Astrocyte of the hippocampus (primary cell): Measurements from ENCODE around the gene VSX1.

Experiments
- DNase-seq: peaks from one replicate; pipeline ENCODE4 v3.0.0; 2011; ENCODE audit warnings: low read depth, low spot score

The VSX1 gene

DNA sequence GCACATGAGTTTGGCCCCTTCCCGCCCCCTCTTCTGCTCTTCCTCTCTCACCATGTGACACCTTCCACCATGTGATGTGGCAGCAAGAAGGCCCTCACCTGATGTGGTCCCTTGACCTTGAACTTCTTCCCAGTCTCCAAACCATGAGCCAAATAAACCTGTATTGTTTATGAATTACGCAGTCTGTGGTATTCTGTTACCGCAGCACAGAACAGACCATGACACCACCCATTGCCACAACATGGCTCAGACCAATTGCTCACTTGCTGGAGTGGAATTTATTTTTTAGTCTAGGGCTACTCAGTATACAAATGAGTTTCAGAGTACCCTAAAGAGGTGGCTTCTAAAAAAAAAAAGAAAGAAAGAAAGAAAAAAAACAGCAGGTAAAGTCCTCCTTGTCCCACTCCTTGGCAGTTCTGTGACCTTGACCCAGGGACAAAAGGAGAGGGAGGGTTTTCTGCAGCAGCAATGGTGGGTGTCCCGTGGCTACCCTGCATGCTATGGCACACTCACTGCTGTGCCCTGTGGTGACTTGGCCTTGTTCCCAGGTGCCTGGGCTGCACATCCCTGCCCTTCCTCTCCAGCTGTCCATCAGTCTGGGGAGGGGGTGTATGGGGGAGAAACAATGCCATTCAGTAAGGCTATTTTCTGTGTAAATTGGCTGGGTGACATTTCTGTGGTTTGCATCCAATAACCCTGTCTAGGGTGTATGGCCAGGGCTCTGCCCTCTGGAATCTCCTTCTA, 5.4 kb upstream of the VSX1 start:
- DNase-seq = no peak

DNA sequence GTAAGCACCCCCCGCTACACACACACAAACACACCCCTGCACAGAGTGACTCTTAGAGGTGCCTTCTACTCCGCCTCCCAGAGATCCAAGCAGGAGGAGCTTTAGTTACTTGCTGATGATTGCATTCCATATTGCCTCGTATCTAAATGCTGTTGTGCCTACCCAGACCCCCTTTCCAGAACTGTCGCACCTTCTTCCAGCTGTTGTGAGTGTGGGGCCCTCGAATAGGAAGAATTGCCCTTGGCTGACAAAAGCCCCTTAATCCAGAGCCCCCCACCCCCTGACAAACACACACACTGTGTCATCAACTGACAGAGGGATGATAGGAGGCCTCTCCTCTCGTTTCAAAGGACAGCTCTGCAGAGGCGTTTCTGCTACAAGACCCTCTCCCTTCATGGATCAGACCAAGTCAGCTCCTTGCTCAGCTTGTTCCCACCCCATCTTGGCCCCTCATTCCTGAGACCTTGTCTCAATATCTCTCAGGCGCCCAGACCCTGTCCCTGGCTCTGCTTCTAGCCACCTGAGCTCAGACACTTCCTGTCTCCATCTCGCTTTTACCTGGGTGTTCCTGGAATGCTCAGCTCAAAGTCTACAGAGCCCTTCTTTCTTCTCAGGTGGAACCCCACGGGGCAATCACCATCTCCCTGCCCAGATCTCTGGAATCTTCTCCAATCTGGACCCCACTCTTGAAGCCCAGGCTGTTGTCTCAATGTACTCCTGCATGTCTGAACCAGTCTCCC, 4.0 kb upstream of the VSX1 start:
- DNase-seq = no peak

DNA sequence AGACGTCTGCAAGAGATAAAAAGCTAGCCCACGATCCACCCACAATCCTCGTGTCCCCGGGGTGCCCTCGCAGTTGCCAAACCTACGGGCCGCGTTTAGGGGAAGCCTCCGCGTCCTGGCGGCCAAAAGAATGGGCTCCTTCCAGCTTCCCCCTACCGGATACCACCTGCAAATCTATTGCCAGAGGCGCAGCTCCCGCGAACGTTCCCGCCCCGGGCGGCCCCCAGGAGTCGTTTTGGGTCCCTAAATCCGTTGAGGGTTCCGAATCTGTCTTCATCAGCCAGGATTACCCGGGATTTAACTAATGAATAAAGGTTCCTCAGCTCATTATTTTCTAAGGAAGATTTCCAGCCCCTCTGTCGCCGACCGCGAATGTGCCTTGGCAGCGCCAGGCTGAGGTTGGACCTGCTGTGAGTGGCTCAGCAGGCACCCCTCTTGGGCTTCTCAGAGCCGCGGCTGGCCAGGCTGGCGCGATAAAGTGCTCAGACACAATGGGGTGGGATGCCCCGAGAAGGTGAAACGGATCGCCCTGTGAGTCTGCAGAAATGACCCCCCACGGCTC, 2.8 kb upstream of the VSX1 start:
- no peak for DNase-seq

DNA sequence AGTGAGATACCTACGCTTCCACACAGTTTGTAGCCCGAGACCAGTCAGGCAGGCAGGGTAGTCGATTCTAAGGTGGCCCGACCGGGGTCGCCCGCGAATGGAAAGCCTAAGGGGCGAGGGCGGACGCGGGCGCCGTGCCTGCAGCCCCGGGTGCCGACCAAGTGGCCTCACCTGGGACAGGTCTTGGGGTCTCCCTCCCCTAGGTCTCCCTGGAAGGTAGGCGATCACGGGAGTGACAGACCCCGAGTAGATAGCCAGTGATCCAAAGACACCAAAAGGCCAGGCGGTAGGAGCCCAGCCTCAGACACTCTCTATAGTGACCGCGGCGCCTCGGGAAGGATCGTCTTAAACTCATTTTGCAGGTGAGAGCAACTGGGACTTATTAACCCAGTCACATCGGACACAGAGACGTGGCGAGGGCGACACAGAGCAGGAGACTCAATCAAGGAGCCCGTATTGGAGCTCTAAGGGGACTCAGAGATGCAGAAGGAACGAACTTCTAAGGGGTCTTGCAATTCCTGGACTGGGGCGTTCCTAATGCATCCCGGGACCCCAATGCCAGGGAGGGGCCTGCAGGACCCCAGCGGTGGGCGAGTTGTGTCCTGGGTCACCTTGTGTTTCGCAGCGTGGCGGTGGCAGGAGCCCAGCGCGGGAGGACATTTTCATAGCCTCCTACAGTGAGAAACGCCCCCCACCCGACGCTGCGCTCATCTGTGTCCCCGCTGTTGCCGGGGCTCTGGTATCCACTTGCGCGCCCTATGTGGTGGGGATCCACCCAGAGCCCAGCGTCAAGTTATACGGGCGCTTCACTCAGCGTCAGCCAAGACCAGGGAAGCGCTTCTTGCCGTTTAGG, 2.1 kb upstream of the VSX1 start:
- DNase-seq = no peak

DNA sequence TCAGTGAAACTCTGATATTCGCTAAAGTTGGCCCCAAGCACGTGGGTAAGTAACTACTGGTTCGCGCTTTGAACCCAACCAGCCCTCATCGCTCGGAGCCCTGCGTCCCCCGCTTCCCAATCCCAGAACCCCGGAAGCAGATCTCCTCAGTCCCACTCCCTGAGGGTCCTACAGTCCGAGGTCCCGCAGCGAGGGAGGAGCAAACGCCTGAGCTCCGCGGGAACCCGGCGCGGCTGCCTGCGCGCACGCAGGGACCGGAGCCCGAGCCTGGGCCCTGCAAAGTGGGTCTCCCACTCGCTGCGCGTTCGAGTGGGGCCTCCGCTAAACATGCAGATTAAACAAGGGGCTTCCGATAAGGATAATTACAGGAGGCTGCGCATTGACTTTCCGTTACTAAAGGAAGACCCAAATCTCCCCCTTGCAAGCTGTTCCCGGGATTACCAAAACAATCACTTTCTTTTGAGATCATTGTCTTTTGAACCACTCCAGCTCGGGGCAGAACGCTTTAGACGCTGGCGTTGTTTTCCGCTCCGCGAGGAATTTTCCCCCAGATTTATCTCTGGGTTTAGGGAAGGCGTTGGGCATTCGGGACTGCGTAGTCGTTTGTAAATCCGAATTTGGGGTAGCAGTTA, 1.3 kb upstream of the VSX1 start:
- DNase-seq = no peak

DNA sequence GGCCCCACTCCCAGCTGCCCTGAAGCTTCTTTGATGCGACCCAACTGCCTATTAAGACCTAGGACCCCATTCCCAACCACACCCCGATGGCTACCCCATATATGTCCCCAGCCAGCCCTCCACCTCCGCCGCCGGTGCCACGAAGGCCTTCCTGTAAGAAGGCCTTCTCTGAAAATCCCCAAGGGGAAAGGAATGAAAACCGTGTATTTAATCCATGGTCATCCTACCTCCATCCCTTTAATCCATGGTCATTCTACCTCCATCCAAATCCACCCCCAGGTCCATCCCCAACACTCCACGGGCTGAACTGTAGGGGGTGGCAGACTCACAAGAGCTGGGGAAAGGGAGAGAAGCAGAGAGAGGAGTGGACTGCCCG, 545 bp upstream of the VSX1 start:
- no peak for DNase-seq

DNA sequence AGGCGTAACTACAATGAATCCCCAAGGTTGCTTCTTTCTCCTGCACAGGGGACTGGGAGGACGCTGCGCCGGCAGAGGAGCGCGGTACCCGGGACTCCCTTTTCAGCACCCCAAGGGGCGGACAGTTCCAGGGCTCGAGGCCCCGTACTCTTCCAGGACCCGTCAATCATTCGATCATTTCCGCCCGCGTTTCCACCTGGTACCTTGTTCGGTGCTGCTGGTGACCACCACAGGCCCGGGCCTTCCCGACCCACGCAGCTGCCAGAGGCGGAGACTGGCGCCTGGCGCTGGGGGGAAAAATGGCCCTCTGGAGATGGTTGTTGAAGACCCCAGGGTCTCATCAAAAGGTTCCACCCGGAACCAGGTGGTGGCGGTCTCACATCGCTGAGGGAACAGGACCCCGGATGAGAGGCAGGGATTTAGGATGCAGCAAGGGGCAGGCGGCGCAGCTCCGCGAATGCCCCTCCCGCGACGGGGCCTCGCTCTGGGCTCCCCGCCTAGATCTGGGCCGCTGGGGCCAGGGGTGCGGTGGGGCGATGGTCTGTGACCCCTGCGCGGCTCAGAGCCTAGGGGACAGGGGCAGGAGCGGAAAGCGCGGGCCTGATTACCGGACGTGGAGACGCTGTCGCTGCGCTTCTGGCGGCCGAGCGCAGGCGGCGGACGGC, 744 bp downstream of the VSX1 start:
- peak; percentile 59 for DNase-seq

DNA sequence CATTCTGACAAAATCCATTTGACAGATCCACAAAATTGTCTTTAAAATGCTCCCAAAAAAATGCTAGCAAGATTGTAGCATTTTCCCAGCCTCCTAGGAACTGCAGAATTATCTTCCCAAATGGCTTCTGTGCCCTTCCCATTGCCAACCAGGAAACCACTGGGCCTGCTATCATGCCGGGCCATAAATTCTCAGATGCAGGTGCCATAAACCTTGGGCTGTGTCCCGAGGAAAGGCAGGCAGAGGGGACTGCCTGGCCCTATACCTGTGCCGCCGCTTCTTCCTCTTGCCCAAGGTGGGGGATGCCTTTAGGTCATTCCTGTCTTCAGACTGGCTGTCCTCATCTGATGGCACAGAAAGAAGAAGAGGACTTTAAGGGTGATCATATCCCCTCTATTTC, 2.8 kb downstream of the VSX1 start:
- DNase-seq = no peak

DNA sequence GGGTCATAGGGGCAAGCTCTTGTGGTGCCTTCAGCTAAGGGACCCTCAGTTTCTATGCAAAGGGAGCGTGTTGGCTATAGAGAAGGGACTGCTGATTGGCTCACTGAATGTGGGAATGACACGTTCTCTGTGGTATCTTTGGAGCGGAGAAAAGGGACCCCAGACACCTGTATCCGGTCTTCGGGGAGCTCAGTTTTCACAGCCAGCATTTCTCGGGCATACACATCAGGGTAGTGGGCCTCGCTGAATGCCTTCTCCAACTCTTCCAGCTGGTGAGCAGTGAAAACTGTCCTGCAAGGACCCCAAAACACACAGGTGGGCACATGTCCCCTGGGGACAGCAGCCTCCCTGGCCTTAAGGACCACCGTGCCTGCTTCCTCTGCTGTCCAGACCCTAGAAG, 3.3 kb downstream of the VSX1 start:
- DNase-seq = no peak

DNA sequence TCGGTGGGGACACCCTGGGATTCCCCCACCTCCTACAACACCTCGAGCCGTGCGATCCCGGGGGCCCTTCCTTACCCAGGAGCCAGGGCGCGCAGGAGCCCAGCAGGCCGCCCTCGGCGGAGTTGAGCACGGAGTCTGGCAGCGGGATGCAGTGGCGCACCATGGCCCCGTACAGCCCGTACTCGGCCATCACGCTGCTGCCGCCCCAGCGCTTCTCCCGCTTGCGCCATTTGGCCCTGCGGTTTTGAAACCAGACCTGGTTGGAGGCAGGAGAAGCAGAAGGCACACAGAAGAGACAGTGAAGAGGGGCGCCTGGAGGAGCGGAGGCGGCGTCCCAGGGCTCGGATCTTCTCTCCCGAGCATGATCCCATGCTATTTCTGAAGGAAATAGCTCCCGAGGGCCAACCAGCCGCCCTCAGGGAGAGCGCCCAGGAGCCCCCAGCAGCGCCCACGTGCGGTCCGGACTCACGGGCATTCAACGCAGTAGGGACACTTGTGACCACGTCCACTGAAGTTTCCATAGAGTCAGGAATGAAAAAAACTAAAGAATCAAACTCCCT, 4.3 kb downstream of the VSX1 start:
- no peak for DNase-seq

DNA sequence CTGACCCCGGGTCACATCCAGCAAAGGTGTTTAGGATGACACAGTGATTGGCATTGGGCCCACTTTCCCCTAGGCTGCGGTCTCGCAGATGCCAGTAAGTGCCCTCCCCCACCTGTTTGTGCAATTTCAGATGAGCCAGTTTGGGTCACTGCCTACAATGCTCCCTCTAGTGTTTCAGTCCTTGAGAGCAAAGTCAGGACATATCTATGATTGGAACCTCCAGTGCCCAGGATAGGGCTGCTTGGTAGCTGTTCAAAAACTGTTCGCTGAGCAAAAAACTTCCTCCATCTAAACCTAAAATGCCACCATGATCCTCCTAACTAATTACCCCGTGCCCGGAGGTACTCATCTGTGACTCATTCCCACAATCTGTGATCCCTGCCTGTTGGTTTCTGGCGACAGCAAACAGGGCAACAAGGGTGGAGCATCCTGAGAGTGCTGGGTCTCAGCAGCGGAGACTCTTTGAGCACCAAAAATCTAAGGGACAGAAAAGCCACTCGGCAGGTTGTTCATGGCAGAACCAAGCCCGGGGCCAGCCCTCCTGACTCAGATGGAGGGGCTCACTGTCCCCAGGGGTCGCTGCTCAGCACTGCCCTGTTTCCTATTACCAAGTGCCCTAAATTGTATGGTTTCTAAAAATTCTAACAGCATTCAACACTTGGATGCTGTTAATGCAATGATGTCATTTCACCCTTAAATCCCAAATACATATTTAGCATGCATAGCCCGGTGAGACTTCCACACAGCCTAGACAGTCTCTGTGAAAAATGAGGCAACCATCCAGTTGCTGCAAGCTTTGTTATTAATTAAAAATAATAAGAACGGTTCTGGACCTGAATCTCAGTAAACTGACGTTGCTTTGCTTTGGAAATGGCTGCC, 5.0 kb downstream of the VSX1 start:
- no peak for DNase-seq

DNA sequence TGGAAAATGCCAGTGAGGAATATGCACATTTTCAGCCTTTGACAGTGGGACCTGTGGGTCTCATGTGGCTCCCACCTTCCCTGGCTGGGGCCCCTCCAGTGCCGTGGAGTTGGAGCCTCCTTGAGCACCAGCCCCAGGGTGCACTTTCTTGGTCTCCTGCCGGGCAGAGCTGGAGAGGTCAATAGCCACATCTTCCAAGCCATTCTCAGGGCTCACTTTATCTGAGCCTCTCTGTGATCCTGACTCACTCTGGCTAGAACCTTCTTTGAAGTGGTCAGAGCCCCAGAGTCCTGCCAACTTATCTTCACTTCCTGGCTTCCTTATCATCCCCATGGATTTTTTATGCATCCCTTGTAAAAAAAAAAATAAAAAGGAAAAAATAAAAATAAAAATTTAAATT, 5.7 kb downstream of the VSX1 start:
- no peak for DNase-seq

DNA sequence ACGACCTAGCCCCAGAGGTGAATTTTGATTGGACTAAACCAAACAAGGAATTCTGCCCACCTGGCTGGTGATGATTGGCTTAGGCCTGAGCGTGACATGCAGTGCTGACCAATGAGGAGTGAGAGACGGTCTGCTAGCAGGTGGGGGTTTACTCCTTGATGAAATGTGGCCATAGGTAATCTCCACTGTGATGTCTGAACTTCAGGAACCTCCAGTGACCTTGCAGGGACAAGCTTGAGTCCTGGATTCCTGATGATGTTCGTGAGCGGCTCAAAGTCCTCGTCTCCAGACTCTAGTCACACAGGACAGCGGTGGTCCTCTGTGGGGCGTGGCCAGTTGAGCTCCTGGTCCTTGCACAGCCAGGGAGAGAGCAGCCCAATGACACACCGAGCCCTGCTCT, 8.4 kb downstream of the VSX1 start:
- no peak for DNase-seq

DNA sequence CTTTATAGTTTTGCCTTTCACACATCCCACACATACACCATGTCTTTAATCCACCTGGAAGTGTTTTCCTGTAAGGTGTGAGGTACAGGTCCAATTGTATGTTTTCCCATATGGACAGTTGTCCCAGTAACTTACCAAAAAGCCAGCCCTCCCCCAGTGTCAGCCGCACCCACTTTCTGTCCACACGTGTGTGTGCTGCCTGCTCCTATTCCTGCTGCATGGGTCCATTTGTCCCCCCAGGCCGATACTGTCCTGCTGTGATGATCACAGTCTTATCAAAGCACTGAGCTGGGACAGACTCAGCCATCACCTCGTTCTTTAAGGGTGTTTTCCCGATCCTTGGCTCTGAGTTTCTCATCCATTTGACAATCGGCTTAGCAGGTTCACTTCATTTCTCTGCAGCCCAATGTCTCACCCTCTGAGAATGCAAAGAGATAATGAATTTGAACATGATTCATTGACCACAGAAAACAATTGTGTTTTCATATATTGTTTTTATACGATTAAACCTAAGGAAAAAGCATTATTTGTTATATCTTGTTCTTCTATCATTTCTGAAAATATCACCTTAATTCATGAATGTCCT, 9.6 kb downstream of the VSX1 start:
- no peak for DNase-seq

DNA sequence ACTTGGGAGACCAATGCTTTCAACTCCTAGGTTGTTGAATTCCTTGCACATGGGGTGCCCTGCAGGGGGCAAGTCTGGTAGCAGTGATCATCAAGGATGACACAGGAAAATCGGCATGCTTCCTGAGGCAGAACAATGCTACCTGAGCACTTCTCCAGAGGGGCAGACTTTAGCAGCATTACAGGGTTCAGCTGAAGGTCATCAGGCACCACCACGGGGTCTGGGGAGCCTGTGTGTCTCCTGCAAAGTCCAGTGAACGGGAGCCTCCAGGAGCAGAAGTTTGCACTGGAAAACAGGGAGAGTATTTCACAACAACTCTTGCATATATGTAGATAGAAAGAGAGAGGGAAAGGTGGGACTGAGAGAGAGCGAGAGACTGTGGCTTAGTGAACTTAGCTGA, 10.2 kb downstream of the VSX1 start:
- DNase-seq = no peak

DNA sequence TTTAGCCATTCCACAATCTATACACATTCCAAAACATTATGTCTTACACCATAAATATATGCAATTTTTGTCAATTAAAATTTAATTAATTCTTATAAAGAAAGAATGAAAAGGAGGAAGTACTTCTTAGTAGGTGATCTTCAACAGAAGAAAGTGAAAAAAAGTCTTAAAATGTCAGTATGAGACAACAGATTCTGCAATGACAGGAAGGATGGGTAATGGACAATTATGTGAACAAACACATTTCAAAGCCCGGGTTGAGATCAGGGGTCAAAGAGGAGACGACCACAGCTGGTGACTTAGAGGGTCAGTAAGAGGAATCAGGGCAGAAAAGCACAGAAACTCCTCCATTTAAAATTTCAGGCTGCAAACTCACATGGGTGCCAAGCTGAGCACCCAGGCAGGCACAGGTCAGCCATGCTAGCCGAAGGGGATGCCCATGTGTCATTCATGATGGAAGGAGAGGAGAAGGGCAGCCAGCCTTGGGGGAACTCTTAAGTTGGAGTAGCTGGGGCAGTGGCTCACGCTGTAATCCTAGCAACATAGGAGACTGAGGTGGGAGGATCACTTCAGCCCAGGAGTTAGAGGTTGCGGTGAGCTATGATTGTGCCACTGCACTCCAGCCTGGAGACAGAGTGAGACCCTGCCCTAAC, 11.0 kb downstream of the VSX1 start:
- DNase-seq = no peak

DNA sequence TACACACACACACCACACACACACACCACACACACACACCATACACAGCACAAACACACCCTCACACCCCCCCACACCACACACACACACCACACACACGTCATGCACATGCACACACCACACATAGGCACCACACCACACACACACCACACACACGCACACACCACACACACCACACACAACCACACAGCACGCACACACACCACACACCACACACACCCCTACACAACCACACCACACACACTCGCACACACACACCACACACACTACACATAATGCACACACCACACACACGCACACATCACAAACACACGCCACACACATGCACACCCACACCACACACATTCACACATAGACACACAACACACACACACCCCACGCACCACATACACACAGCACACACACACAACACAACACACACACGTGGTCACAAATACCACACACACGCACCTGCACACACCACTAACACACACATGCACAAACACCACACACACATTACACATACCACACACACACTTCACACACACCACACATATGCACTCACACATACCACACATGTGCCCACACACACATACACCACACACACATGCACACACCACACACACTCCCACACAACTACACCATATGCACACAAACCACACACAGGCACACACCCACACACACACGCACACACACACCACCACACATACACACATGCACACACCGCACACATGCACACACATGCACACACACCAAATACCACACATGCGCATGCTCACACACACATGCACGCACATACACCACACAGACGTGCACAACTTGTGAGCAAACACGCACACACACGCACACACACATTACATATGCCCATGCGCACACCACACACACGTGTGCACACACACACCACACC, 14.6 kb downstream of the VSX1 start:
- DNase-seq = no peak

DNA sequence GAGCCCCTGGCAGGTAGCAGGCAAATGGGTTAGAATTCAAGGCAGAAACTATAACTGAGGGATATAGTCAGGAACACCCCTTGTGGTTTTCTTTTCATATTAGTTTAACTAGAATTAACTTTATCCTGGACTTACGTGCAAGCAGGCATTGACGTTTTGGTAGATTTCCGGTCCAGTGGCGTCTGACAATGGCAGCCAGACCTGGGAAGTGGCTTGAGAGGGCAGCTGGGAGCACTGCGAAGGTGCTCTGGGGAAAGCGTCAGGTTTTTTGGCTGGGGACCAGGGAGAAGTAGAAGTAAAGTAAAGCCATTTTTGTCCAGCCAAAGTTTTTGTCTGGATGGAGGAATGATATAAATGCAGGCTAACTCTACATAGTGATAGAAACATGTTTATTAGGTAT, 15.6 kb downstream of the VSX1 start:
- DNase-seq = no peak
